ENCODE results near the gene GALNS. TPM values are rescaled to one million over a fixed set of nuclear protein-coding genes. Genes with fewer than 3 reads are reported as not detected.

The GALNS gene
- polyA plus RNA-seq, 12 donors: 11.2 to 35.2 (median 18.8) TPM; not detected in 1

DNA sequence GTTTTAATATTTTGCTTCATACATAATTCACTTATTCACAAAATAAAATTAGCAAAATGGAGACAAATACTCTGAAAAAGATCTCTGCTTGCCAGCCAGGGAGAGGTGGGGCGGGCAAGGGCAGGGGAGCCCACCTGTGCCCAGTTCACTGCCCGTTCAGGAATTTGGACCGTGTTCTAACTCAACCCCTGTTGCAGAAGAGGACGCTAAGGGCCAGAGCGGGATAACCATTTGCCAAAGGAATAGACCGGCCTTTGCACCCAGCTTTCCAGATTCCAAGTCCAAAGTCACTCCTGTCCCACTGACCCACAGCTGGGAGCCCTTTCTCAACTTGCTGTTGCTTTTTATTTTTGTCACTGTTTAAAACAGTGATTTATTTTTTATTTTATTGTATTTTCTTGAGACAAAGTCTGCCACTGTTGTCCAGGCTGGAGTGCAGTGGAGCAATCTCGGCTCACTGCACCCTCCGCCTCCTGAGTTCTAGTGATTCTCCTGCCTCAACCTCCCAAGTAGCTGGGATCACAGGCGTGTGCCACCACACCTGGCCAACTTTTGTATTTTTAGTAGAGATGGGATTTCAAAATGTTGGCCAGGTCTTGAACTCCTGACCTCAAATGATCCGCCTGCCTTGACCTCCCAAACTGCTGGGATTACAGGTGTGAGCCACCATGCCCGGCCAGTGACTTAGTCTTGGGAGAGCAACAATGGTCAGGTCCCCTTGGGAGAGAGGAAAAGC is 69.0 kb downstream of the GALNS start:
- no peak for DNase-seq

GRCh38 chr16:88785106-88785924 is 71.4 kb downstream of the GALNS start, which contains the start of gene PIEZO1:
TSS of gene PIEZO1 (minus strand) at chr16:88785220. CDS start at chr16:88784964, 256 bp downstream.
- DNase-seq: no peak

GRCh38 chr16:88784856-88785105 is 72.0 kb downstream of the GALNS start:
- no peak for DNase-seq

GRCh38 chr16:88784074-88784855 is 72.5 kb downstream of the GALNS start:
- DNase-seq: no peak

DNA sequence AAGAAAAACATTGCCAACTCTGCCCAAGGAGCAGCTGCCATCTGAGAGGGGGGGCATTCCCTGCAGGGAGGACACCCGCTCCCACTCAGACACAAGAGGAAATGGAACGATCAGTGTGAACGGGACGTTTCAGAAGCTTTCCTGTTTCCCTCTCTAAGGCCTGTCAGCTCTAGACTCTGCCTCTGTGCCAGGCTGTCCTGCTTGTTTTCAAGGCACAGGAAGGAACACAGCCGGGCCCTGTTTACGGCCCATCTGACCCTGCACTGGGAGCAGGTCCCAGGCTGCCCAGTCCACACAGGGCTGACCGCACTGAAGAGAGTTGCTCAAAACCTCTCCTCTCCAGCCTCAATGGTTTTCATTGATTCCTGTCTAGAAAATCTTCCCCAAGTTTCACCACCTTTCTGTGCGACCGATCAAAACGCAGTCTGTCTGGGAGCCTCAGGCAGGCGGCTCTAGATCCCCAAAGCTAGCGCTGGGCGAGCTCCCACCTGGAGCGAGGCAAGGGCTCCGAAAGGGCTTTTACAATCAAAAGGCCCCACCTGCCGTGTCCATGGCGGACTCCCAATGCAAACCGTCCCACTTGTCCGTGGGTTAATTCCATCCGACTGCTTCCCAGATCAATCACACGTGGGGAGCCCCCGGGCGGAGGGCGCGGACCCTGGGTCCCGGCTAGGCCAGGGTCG is 73.2 kb downstream of the GALNS start:
- no peak for DNase-seq

DNA sequence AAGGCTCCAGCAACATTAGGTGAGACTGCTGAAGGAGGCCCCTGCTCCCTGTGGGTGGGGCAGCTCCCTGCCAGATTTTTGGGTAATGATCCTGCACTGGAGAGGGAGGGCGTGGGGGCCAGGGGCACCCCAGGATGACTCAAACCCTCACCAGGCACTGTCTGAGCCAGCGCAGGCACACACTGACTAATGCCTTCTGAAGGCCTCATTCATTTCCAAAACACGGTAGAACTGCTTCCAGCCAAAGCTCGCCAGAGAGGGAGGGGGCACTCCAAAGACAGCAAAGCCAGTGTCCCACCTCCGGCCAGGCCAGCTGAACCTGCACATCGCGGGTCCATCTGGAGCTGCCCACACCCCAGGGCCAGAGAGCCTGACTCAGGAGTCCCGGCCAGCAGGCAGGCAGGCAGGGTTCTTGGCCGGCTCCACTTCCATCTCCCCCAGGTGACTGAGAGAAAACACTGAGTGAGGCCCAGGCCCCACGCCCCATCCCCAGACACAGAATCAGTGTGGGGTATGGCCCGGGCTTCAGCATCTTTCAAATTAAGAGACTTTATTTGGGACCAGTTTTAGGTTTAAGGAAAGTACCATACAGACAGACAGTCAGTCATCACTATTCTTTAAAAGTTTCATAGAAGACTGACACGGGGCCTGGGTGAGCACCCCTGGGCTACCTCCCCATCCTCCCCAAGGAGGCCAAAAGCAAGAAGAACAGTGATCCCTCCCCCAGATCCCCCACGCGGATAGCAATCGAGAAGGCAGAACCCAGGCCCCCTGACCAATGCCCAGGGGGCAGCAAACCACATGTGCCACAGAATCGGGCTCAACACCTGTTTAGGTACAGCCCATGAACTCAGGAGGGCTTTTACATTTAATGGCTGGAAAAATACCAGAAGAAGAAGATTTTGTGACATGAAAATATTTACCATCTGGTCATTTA is 74.0 kb downstream of the GALNS start:
- DNase-seq: no peak

- DNase-seq: no peak
Measured at GRCh38 chr16:88781140-88782077, 75.3 kb downstream of the GALNS start.

GRCh38 chr16:88780142-88781062 is 76.3 kb downstream of the GALNS start:
- no peak for DNase-seq

DNA sequence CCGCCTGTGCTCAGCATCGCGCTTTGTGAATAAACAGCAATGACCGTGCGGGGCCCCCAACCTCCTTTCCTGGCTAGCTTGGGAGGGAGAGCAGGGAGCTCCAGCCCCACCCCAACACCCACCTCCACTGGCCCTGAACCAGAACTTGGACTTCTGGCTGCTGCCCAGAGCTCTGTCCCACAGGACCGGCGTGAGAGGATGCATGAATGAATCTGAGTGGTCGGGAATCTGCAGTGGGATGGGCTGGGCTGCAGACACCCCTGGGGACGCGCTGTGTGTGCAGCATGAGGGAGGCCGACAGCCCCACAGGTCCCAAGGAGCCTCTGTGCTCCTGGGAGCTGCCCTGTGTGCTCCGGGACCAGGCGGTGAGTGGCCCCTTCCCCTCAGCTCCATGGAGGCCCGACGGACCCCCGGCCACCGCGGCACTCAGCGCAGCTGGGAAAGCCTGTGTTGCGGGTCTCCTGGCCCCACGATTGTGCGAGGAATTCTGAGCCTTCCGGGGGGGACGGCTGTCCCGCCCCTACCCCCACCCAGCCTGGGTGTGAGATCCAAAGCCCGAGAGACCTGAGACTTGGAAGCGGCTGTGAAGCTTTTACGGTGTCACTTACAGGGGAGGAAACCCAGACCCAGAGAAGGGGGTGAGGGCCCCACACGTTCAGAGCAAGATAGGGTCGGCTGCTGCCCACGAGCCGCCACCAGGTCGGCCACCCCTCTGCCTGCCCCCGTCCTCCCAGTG is 77.2 kb downstream of the GALNS start:
- no peak for DNase-seq

GRCh38 chr16:88778541-88779065 is 78.1 kb downstream of the GALNS start:
- DNase-seq: no peak

DNA sequence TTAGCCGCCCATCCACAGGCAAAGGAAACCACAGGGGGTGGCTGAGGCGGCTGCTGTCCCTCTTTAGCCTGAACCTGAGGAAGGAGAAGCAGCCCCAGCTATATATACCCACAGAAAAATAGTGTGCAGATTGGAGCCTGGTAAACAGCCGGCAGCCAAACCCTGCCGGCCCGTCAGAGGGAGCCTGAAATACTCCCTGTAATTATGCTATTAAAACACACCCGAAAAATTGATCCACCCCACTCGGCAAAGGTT is 78.5 kb downstream of the GALNS start:
- no peak for DNase-seq

DNA sequence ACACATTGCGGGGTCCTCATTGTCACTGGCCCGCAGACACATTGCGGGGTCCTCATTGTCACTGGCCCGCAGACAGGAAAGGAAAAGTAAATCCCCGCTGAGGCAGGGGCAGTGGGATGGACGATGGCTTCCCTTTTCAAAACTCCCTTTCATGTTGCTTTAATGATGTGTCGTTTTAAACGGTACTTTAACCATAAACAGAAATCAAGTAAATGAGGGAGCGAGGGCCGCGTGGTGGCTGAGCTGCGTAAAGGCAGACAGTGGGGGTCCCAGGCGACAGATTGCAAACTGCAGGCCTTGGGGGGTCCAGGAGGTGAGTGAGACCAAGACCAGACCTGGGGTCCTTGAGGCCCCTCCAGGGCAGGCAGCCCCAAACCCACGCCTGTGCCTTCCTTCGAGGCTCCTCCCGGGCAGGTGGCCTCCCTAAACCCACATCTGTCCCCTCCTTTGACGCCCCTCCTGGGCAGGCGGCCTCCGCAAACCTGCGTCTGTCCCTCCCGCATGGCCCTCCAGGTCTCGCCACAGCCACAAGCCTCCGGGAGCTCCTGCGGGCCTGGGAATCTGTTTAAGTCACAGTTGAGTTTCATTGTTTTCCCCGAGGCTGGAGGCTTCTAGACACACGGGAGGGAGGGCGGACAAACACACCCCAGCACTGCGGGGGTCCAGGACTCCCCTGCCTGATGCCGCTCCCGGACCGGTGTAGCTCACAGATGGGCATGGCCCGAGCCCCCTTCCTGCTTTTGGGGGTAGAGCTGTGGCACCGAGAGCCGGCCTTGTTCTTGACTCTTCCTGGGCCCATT is 79.1 kb downstream of the GALNS start:
- DNase-seq: no peak

DNA sequence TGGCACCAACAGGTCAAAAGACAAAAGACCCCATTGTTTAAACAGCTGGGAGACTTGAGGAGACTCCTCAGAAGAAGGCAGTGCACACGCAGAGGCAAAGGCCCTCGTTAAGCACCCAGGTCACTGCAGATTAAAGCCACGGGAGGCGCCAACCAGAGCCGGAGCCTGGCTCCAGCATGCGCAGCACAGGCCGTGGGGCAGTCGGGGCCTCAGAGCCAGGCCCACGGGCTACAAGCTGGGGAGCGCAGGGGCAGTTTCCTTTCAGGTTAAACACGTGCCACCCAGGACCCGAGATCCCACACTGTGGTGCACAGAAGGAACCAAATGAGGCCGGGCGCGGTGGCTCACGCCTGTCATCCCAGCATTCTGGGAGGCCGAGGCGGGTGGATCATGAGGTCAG is 80.9 kb downstream of the GALNS start:
- DNase-seq: no peak

GRCh38 chr16:88774544-88775393 is 82.0 kb downstream of the GALNS start:
- DNase-seq: no peak

GRCh38 chr16:88773812-88774291 is 82.9 kb downstream of the GALNS start:
- DNase-seq: no peak

All from muscle of arm (tissue), 12 donors.